Chondrocyte (in vitro differentiated cells): ENCODE measurements around the gene SNCAIP. TPM values are rescaled to one million over a fixed set of nuclear protein-coding genes. Genes with fewer than 3 reads are reported as not detected.

Experiments
- DNase-seq: peaks from one replicate; pipeline ENCODE4 v3.0.0; 2021; ENCODE audit warnings: mixed read lengths, low spot score
- H3K27ac Mint-ChIP-seq: one replicate; pipeline ENCODE4 v1.8.0; 2021; ENCODE audit warnings: mild to moderate bottlenecking, moderate library complexity, mixed read lengths; ENCODE audit not compliant: unreplicated experiment
- H3K27me3 Mint-ChIP-seq: 2 replicates; pipeline ENCODE4 v1.8.0; 2021; ENCODE audit warnings: low read depth, mixed read lengths
- H3K36me3 Mint-ChIP-seq: 2 replicates; pipeline ENCODE4 v1.8.0; 2021; ENCODE audit warnings: low read depth, mixed read lengths
- H3K4me1 Mint-ChIP-seq: 2 replicates; pipeline ENCODE4 v1.8.0; 2021; ENCODE audit warnings: low read depth, mild to moderate bottlenecking, mixed read lengths
- H3K4me3 Mint-ChIP-seq: one replicate; pipeline ENCODE4 v1.8.0; 2021; ENCODE audit warnings: mild to moderate bottlenecking, moderate library complexity, mixed read lengths; ENCODE audit not compliant: unreplicated experiment
- H3K9me3 Mint-ChIP-seq: 2 replicates; pipeline ENCODE4 v1.8.0; 2021; ENCODE audit warnings: low read depth, mixed read lengths
- CTCF ChIP-seq: fragments of 200-600 bp; sonication (generic); IDR thresholded peaks from 2 replicates; pipeline ENCODE4 v1.5.0; 2021; ENCODE audit warnings: antibody characterized with exemption, mild to moderate bottlenecking, moderate library complexity
- total RNA-seq: library from RNA; stranded (reverse); gene quantifications from 3 replicates; pipeline ENCODE4 v1.2.1, GENCODE V29; 2021

SNCAIP gene
- total RNA-seq, 1 donor from 2014 or later: 1.2 TPM

DNA sequence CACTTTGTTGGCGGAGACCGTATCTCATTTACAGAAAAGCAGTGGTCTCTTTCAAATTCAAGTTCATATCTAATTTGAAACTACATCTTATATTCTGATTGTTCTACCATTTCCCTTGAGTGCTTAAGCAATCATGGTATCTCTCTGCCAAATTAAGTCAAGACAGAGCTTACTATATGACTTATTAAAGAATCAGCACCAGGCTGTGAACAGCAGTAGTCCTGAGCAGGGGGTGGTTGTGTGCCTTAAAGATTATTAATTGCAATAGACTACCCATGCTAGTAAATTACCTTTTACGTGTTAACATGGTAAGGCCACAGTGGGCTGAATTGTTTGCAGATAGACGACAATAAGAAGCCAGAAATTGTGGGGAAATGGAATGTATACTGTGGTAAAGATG is 21.5 kb downstream of the SNCAIP start:
- H3K4me3 Mint-ChIP-seq: no peak overlapping the region
- no peaks in the 10 kb centered on the region for H3K36me3 Mint-ChIP-seq
- no peaks in the 10 kb centered on the region for H3K4me1 Mint-ChIP-seq
- TF ChIP-seq CTCF: no peak
- H3K9me3 Mint-ChIP-seq: no peaks in the 10 kb centered on the region
- DNase-seq: no peak
- no peaks in the 10 kb centered on the region for H3K27me3 Mint-ChIP-seq
- no peak overlapping the region for H3K27ac Mint-ChIP-seq

GRCh38 chr5:122339591-122339990 is 27.6 kb downstream of the SNCAIP start:
- no peak for TF ChIP-seq CTCF
- Mint-ChIP-seq H3K27me3 (no peaks in the 10 kb centered on the region), H3K4me1 (peaks cover 16% of the 10 kb centered on the region), H3K36me3 (no peaks in the 10 kb centered on the region), H3K4me3 (no peak overlapping the region), H3K27ac (no peak overlapping the region), H3K9me3 (no peaks in the 10 kb centered on the region)
- no peak for DNase-seq

GRCh38 chr5:122341087-122341486 is 29.1 kb downstream of the SNCAIP start:
- peaks cover 16% of the 10 kb centered on the region for H3K4me1 Mint-ChIP-seq
- TF ChIP-seq CTCF: no peak
- no peak overlapping the region for H3K27ac Mint-ChIP-seq
- no peak overlapping the region for H3K4me3 Mint-ChIP-seq
- H3K9me3 Mint-ChIP-seq: no peaks in the 10 kb centered on the region
- DNase-seq: no peak
- H3K36me3 Mint-ChIP-seq: no peaks in the 10 kb centered on the region
- H3K27me3 Mint-ChIP-seq: no peaks in the 10 kb centered on the region

DNA sequence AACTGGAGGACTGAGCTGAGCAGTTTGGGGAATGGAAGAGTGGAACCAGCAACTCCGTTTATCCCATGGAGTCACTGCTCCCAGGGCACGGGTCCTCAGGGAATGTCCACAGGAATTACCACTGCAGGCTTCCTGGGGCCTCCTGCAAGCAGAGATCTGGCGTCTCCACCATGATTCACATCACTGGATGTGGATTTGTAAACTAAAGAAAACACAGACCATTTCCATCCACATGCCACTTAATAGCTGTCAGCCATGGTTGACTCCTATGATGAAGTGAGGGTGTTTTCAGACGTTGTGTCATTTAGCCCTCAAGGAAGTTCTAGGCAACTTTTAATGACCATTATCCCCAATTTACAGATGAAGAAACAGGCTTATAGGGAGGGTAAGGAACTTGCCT is 30.2 kb downstream of the SNCAIP start:
- H3K4me3 Mint-ChIP-seq: no peak overlapping the region
- DNase-seq: no peak
- H3K27me3 Mint-ChIP-seq: no peaks in the 10 kb centered on the region
- no peak for TF ChIP-seq CTCF
- H3K36me3 Mint-ChIP-seq: no peaks in the 10 kb centered on the region
- H3K9me3 Mint-ChIP-seq: no peaks in the 10 kb centered on the region
- H3K27ac Mint-ChIP-seq: no peak overlapping the region
- peaks cover 16% of the 10 kb centered on the region for H3K4me1 Mint-ChIP-seq

GRCh38 chr5:122346897-122347581 is 35.0 kb downstream of the SNCAIP start:
- DNase-seq: no peak
- H3K27me3 Mint-ChIP-seq: no peaks in the 10 kb centered on the region
- peaks cover 15% of the 10 kb centered on the region for H3K4me1 Mint-ChIP-seq
- H3K36me3 Mint-ChIP-seq: no peaks in the 10 kb centered on the region
- no peaks in the 10 kb centered on the region for H3K9me3 Mint-ChIP-seq
- no peak for TF ChIP-seq CTCF
- H3K27ac Mint-ChIP-seq: no peak overlapping the region
- H3K4me3 Mint-ChIP-seq: no peak overlapping the region
